HG02970 (cell line): ENCODE measurements around the gene ZFHX2.

ENCODE experiments used
- ATAC-seq: cut with Tn5 transposase; IDR thresholded peaks from one replicate; pipeline ENCODE4 v1.9.1; 2021; ENCODE audit warnings: mild to moderate bottlenecking, moderate library complexity, moderate number of reproducible peaks; ENCODE audit not compliant: unreplicated experiment, low FRiP score

The ZFHX2 gene

GRCh38 chr14:23481979-23482822, 69.4 kb downstream of the ZFHX2 start:
- no peak for ATAC-seq

GRCh38 chr14:23481362-23481970, 70.1 kb downstream of the ZFHX2 start:
- no peak for ATAC-seq

- no peak for ATAC-seq
These were observed 73.3 kb downstream of the ZFHX2 start for GRCh38 chr14:23478109-23478759.

- no peak for ATAC-seq
These were observed 80.6 kb downstream of the ZFHX2 start for GRCh38 chr14:23470947-23471346.
